Measurements from ENCODE around the gene TTC16. TPM values are rescaled to one million over a fixed set of nuclear protein-coding genes. Genes with fewer than 3 reads are reported as not detected.

Gene TTC16
- total RNA-seq, 2 donors from 2014 or later, result 0.05 to 0.07 TPM

DNA sequence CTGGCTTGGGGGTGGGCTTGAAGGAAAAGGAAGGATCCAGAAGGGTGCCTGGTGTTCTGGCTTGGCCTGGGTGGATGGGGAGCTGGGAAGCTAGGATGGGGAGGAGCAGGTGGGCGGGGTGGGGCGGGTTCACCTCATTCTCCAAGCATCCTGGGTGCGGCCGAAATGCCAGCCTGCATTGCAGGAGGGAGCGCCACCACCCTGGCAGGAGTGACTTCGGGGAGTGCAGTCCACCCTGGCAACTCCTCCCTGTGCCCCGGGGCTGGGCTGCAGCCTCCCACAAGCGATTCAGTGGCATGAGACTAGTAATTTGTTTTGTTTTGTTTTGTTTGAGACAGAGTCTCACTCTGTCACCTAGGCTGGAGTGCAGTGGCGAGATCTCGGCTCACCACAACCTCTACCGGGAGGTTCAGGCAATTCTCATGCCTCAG lies 5.5 kb downstream of the TTC16 start:
- DNase-seq, result peak; percentile 79
- no peaks in the 10 kb centered on the region for H3K36me3 ChIP-seq
- no peak overlapping the region for H3K27ac ChIP-seq
- H3K4me1 ChIP-seq, result no peaks in the 10 kb centered on the region
- H3K4me3 ChIP-seq, result no peak overlapping the region
- TF ChIP-seq, protein P1, sequence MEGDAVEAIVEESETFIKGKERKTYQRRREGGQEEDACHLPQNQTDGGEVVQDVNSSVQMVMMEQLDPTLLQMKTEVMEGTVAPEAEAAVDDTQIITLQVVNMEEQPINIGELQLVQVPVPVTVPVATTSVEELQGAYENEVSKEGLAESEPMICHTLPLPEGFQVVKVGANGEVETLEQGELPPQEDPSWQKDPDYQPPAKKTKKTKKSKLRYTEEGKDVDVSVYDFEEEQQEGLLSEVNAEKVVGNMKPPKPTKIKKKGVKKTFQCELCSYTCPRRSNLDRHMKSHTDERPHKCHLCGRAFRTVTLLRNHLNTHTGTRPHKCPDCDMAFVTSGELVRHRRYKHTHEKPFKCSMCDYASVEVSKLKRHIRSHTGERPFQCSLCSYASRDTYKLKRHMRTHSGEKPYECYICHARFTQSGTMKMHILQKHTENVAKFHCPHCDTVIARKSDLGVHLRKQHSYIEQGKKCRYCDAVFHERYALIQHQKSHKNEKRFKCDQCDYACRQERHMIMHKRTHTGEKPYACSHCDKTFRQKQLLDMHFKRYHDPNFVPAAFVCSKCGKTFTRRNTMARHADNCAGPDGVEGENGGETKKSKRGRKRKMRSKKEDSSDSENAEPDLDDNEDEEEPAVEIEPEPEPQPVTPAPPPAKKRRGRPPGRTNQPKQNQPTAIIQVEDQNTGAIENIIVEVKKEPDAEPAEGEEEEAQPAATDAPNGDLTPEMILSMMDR (IDR thresholded peaks at IDR 0.05), result no peak
- no peaks in the 10 kb centered on the region for H3K27me3 ChIP-seq
- no peak overlapping the region for H3K9ac ChIP-seq (ENCODE audit: low read depth in 2 of 2, low read length in 2 of 2)
- no peaks in the 10 kb centered on the region for H3K9me3 ChIP-seq
- intact Hi-C loops (cut with DNase I), result no loop called here

DNA sequence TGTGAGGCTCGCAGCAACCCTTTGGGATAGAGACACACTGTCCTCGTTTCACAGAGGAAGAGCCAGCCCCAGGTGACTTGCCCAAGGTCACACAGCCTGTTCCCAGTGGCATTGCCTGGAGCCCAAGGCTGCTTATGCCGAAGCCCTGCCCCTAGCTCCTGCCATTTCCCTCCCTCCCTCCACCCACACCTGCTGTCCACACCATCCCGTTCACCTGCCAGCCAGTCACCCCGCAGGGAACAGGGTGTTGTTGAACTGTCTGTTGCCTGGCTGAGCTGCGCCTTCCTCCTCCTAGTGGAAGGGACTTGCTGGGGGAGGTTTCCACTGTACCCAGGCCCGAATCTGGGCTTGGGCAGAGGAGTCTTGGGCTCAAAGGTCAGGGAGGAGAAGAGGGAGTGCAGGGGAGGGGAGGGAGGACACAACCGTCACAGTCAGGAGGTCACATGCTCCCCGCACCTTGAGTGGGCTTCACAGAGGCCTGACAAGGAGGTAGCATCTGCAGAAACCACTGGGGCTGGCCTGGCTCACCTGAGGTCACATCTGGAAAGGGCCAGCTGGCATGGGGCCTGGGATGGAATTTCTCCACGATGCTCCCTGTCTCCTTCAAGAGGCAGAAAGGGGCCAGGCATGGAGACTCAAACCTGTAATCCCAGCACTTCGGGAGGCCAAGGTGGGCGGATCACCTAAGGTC lies 6.3 kb downstream of the TTC16 start:
- Histone ChIP-seq H3K4me1 (no peaks in the 10 kb centered on the region), H3K9me3 (no peaks in the 10 kb centered on the region), H3K9ac (ENCODE audit: low read depth in 2 of 2, low read length in 2 of 2) (peak overlapping the region in 1 of 2 donors; percentile 4), H3K36me3 (no peaks in the 10 kb centered on the region), H3K27me3 (no peaks in the 10 kb centered on the region), H3K27ac (no peak overlapping the region), H3K4me3 (no peak overlapping the region)
- intact Hi-C loops (cut with DNase I), result no loop called here
- peak; percentile 44 for DNase-seq
- TF ChIP-seq, protein P1 (IDR thresholded peaks at IDR 0.05), result no peak

DNA sequence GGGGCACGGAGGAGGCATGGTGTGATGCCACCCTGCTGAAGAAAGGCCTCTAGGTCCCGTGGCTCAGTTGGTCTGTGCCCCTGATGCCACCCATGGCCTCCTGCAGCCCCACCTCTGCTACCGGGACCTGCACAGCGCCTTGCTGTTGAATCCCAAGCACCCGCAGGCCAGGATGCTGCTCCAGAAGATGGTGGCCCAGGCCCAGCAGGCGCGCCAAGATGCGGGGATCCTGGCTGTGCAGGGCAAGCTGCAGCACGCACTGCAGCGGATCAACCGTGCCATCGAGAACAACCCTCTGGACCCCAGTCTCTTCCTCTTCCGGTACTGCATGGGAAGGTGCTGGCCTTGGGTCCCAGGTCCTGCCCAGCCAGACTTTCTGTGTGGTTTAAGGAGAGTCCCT lies 7.1 kb downstream of the TTC16 start:
- DNase-seq, result no peak
- TF ChIP-seq, protein P1 (IDR thresholded peaks at IDR 0.05), result no peak
- no peak overlapping the region for H3K9ac ChIP-seq (ENCODE audit: low read depth in 2 of 2, low read length in 2 of 2)
- H3K36me3 ChIP-seq, result no peaks in the 10 kb centered on the region
- H3K4me1 ChIP-seq, result no peaks in the 10 kb centered on the region
- no peaks in the 10 kb centered on the region for H3K27me3 ChIP-seq
- intact Hi-C loops (cut with DNase I), result no loop called here
- no peak overlapping the region for H3K27ac ChIP-seq
- no peak overlapping the region for H3K4me3 ChIP-seq
- H3K9me3 ChIP-seq, result no peaks in the 10 kb centered on the region

DNA sequence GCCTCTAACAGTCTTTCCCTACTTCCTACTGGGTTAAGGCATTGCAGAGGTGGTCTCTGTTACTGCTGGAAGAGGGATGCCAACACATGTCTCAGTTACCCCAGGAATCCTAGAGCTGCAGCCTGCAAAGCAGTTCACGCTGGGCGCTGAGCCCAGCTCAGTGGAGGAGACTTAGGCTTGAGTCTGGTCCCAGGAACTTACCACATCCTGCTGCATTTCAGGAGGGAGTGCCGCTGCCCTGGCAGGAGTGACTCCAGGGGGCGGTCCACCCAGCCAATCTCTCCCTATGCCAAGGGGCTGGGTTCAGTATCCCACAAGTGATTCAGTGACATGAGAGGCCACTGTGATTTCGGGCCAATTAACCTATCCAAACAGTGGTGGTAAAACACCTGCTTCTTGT lies 7.6 kb downstream of the TTC16 start:
- intact Hi-C loops (cut with DNase I), result no loop called here
- H3K27me3 ChIP-seq, result no peaks in the 10 kb centered on the region
- H3K36me3 ChIP-seq, result no peaks in the 10 kb centered on the region
- DNase-seq, result peak; percentile 55
- H3K4me3 ChIP-seq, result no peak overlapping the region
- TF ChIP-seq, protein P1 (IDR thresholded peaks at IDR 0.05), result no peak
- H3K9ac ChIP-seq (ENCODE audit: low read depth in 2 of 2, low read length in 2 of 2), result peak overlapping the region in 1 of 2 donors; percentile 15
- no peaks in the 10 kb centered on the region for H3K9me3 ChIP-seq
- no peaks in the 10 kb centered on the region for H3K4me1 ChIP-seq
- H3K27ac ChIP-seq, result no peak overlapping the region

DNA sequence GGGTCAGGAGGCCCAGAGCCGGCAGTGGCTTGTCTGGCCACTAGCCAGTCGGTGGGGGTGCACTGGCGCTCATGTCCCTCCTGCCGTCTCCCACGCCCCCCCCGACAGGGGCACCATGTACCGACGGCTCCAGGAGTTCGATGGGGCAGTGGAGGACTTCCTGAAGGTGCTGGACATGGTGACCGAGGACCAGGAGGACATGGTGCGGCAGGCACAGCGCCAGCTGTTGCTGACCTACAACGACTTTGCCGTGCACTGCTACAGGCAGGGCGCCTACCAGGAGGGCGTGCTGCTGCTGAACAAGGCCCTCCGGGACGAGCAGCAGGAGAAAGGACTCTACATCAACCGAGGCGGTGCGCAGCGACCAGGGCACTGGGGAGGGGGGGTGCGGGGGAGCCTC lies 8.1 kb downstream of the TTC16 start:
- TF ChIP-seq, protein P1 (IDR thresholded peaks at IDR 0.05), result no peak
- no peak overlapping the region for H3K27ac ChIP-seq
- intact Hi-C loops (cut with DNase I), result no loop called here

More for the DNA sequence above, 8.1 kb downstream of the TTC16 start:
- peak; percentile 48 for DNase-seq
- Histone ChIP-seq H3K4me1 (no peaks in the 10 kb centered on the region), H3K4me3 (no peak overlapping the region), H3K27me3 (no peaks in the 10 kb centered on the region), H3K9me3 (no peaks in the 10 kb centered on the region), H3K36me3 (no peaks in the 10 kb centered on the region), H3K9ac (ENCODE audit: low read depth in 2 of 2, low read length in 2 of 2) (peak overlapping the region in 1 of 2 donors; percentile 15)

All from colonic mucosa (tissue), 4 donors.